GM23338 (cell line): Measurements from ENCODE around the gene SPATA31C2. TPM values are rescaled to one million over a fixed set of nuclear protein-coding genes. Genes with fewer than 3 reads are reported as not detected.
"Not testable (repeated sequence)": the region's sequence is repeated elsewhere in the genome, so short reads cannot be mapped to it uniquely, and the experiment has no call there.

Source experiments
- ATAC-seq: fragments of 200-7000 bp; cut with Tn5 transposase; 3 replicates; pipeline ENCODE4 v1.9.1; 2020
- DNase-seq: peaks from one replicate; pipeline ENCODE4 v3.0.0-alpha.2; 2015; ENCODE audit warnings: low spot score
- H2AFZ ChIP-seq: fragments of 200-600 bp; sonication (generic); 2 replicates; pipeline ENCODE4 v1.8.0; 2016; ENCODE audit warnings: antibody characterized with exemption, mild to moderate bottlenecking, moderate library complexity
- H3F3A ChIP-seq: fragments of 200-600 bp; sonication (generic); replicated peaks from 2 replicates; pipeline ENCODE4 v1.8.0; 2017; ENCODE audit warnings: antibody characterized with exemption, mixed run types, low read depth
- H3K27ac ChIP-seq: fragments of 200-600 bp; sonication (generic); 2 replicates; pipeline ENCODE4 v1.6.1; 2016; ENCODE audit warnings: low read depth
- H3K27me3 ChIP-seq: fragments of 200-600 bp; sonication (generic); 2 replicates; pipeline ENCODE4 v1.8.0; 2016; ENCODE audit warnings: mild to moderate bottlenecking, mixed run types, moderate library complexity; ENCODE audit not compliant: insufficient read depth
- H3K36me3 ChIP-seq: fragments of 200-600 bp; sonication (generic); 2 replicates; pipeline ENCODE4 v1.8.0; 2016; ENCODE audit warnings: mild to moderate bottlenecking; ENCODE audit not compliant: insufficient read depth
- H3K4me1 ChIP-seq: fragments of 200-600 bp; sonication (generic); 2 replicates; pipeline ENCODE4 v1.8.0; 2016; ENCODE audit warnings: mild to moderate bottlenecking, moderate library complexity; ENCODE audit not compliant: insufficient read depth
- H3K4me2 ChIP-seq: fragments of 200-600 bp; sonication (generic); 2 replicates; pipeline ENCODE4 v1.7.1; 2017; ENCODE audit warnings: mixed run types
- H3K4me3 ChIP-seq: fragments of 200-600 bp; sonication (generic); 2 replicates; pipeline ENCODE4 v1.6.1; 2016; ENCODE audit warnings: mixed run types
- H3K79me2 ChIP-seq: fragments of 200-600 bp; sonication (generic); replicated peaks from 2 replicates; pipeline ENCODE4 v1.8.0; 2017; ENCODE audit warnings: mild to moderate bottlenecking; ENCODE audit not compliant: insufficient read depth
- H3K9me2 ChIP-seq: fragments of 200-600 bp; sonication (generic); 2 replicates; pipeline ENCODE4 v1.8.0; 2017; ENCODE audit not compliant: insufficient read depth
- H4K20me1 ChIP-seq: fragments of 200-600 bp; sonication (generic); replicated peaks from 2 replicates; pipeline ENCODE4 v1.8.0; 2017; ENCODE audit warnings: mild to moderate bottlenecking; ENCODE audit not compliant: insufficient read depth
- H3K27ac Mint-ChIP-seq: 2 replicates; pipeline ENCODE4 v1.8.0; 2020; ENCODE audit warnings: inconsistent platforms, mild to moderate bottlenecking, moderate library complexity, mixed read lengths
- H3K27me3 Mint-ChIP-seq: 3 replicates; pipeline ENCODE4 v1.8.0; 2022; ENCODE audit warnings: low read depth, mild to moderate bottlenecking, moderate library complexity, mixed read lengths, inconsistent platforms; ENCODE audit not compliant: insufficient read depth, poor library complexity
- H3K36me3 Mint-ChIP-seq: 3 replicates; pipeline ENCODE4 v1.8.0; 2021; ENCODE audit warnings: low read depth, mild to moderate bottlenecking, inconsistent platforms, moderate library complexity, mixed read lengths
- H3K4me1 Mint-ChIP-seq: 3 replicates; pipeline ENCODE4 v1.8.0; 2020; ENCODE audit warnings: mild to moderate bottlenecking, inconsistent platforms, mixed read lengths
- H3K4me3 Mint-ChIP-seq: 3 replicates; pipeline ENCODE4 v1.8.0; 2021; ENCODE audit warnings: moderate library complexity, mild to moderate bottlenecking, inconsistent platforms, mixed read lengths
- H3K9me3 Mint-ChIP-seq: 3 replicates; pipeline ENCODE4 v1.8.0; 2020; ENCODE audit warnings: moderate library complexity, mild to moderate bottlenecking, inconsistent platforms, mixed read lengths
- CREB1 ChIP-seq: fragments of 250-450 bp; sonication (Bioruptor Pico); IDR thresholded peaks from 2 replicates; pipeline ENCODE4 v1.5.0; 2020; ENCODE audit warnings: low read depth, mild to moderate bottlenecking, moderate library complexity
- EZH2 ChIP-seq: fragments of 200-600 bp; sonication (generic); IDR thresholded peaks from one replicate; pipeline ENCODE4 v1.8.0; 2017; ENCODE audit warnings: antibody characterized with exemption, mild to moderate bottlenecking, low read depth; ENCODE audit not compliant: unreplicated experiment
- EZH2phosphoT487 ChIP-seq: fragments of 200-600 bp; sonication (generic); IDR thresholded peaks from one replicate; pipeline ENCODE4 v1.8.1; 2018; ENCODE audit warnings: antibody characterized with exemption; ENCODE audit not compliant: unreplicated experiment
- JUNB ChIP-seq: IDR thresholded peaks from one replicate; pipeline ENCODE4 v1.6.1; 2016; ENCODE audit warnings: antibody characterized with exemption; ENCODE audit not compliant: unreplicated experiment
- NANOG ChIP-seq: IDR thresholded peaks from 2 replicates; pipeline ENCODE4 v1.6.1; 2016; ENCODE audit warnings: antibody characterized with exemption, borderline replicate concordance
- POLR2AphosphoS5 ChIP-seq: IDR thresholded peaks from 2 replicates; pipeline ENCODE4 v1.6.1; 2016; ENCODE audit warnings: antibody characterized with exemption, low read depth
- STAT1 ChIP-seq: IDR thresholded peaks from one replicate; pipeline ENCODE4 v1.6.1; 2016; ENCODE audit warnings: antibody characterized with exemption; ENCODE audit not compliant: unreplicated experiment
- ZNF114 ChIP-seq: fragments of 250-450 bp; sonication (Bioruptor Pico); IDR thresholded peaks from 2 replicates; pipeline ENCODE4 v1.5.0; 2020; ENCODE audit warnings: mild to moderate bottlenecking, moderate library complexity
- ZNF331 ChIP-seq: fragments of 250-450 bp; sonication (Bioruptor Pico); IDR thresholded peaks from 2 replicates; pipeline ENCODE4 v1.5.0; 2020; ENCODE audit warnings: low read depth, mild to moderate bottlenecking, moderate library complexity
- long read RNA-seq: library from polyadenylated mRNA; unstranded; transcript quantifications from one replicate; pipeline ENCODE4 v2.0.0, GENCODE V29; 2020; ENCODE audit not compliant: unreplicated experiment
- polyA plus RNA-seq: library from polyadenylated mRNA; unstranded; fragments of >200 nt; fragmentation: Nextera tagmentation; extraction: Ambion mirVana; gene quantifications from 2 replicates; pipeline ENCODE4 v1.2.1, GENCODE V29; 2016
- total RNA-seq: library from RNA; depleted of rRNA; stranded (reverse); fragments of >200 nt; shearing (Covaris generic); gene quantifications from 2 replicates; pipeline ENCODE4 v1.2.3, GENCODE V29; 2014; rRNA removed
- TF ChIP-seq, protein P1 (sequence below): IDR thresholded peaks from 2 replicates; pipeline ENCODE4 v1.6.1; 2016; ENCODE audit warnings: antibody characterized with exemption
- TF ChIP-seq, protein P2 (sequence below), 2 experiments: fragments of 200-600 bp in 1 of 2; sonication (generic) in 1 of 2; conservative IDR thresholded peaks; 2 replicates each; pipeline versions ENCODE4 v1.5.1 to v1.6.1; 2016 to 2017; ENCODE audit warnings: antibody characterized with exemption in 2 of 2, low read depth in 2 of 2, mild to moderate bottlenecking in 2 of 2, moderate library complexity in 1 of 2
- TF ChIP-seq, protein P3 (sequence below): fragments of 250-450 bp; sonication (Bioruptor Pico); IDR thresholded peaks from 2 replicates; pipeline ENCODE4 v1.5.0; 2020; ENCODE audit warnings: mild to moderate bottlenecking, moderate library complexity

SPATA31C2 gene
- total RNA-seq (0.12 and 0.35 TPM in 2 replicates), polyA plus RNA-seq (0.08 and 0.16 TPM in 2 replicates)
- long read RNA-seq: 0 reads

DNA sequence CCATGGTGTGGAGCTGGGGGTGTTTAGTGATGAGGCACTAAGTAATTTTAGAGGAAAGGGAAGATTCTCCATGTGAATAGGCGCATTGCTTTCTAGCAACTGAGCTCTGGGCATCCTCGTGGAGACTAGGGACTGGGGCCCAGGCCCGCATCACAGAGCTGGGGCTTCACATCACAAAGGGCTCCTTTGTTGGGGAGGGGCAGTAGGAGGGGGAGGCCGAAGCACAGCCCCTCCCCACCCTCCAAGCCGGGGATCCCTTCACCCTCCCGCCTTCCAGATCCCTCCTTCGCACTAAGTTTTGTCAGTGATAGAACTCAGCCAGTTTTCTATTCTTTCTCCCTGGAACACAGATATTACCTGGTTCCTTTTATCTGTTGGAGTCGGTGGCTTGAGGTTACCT is at the start of gene SPATA31C2:
SPATA31C2 (minus strand) TSS at position 101 of the 400 bp plus-strand sequence; CDS start at position 72, 29 bp downstream.
- not testable (repeated sequence) for H3K4me2 ChIP-seq, H3K36me3 Mint-ChIP-seq, ATAC-seq, H3K4me1 Mint-ChIP-seq, H3F3A ChIP-seq, H3K36me3 ChIP-seq, H3K27ac ChIP-seq, H3K27ac Mint-ChIP-seq, H3K4me3 ChIP-seq, H3K4me3 Mint-ChIP-seq, H3K9me2 ChIP-seq, H3K9me3 Mint-ChIP-seq, H3K79me2 ChIP-seq, H3K4me1 ChIP-seq, DNase-seq, H3K27me3 ChIP-seq, H3K27me3 Mint-ChIP-seq, H4K20me1 ChIP-seq, H2AFZ ChIP-seq

DNA sequence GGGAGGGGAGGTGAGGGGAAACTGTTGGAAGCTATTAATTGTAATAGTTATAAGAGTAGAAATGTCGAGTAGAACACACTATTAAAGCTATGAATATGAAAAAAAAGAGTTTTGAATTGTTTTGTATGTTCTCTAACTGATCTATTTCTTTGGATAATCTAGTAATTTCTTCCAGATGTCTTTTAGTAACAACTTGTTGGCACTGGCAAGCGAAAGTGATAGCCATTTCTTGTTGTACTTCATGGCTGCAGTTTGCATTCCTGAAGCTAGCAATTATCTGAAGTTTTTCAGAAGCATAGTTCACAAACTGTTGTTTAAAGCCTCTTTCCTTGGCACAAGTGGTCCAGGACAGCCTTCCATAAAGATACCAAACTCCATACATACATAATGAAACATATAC is 49.4 kb upstream of the SPATA31C2 start:
- no peak overlapping the region for H3K4me2 ChIP-seq
- Mint-ChIP-seq H3K36me3 (no peaks in the 10 kb centered on the region), H3K27me3 (peaks cover 5% of the 10 kb centered on the region), H3K9me3 (no peaks in the 10 kb centered on the region), H3K4me1 (no peaks in the 10 kb centered on the region), H3K27ac (no peak overlapping the region), H3K4me3 (no peak overlapping the region)
- H2AFZ ChIP-seq: no peak overlapping the region
- no peaks in the 10 kb centered on the region for H3K36me3 ChIP-seq
- H3K27me3 ChIP-seq: no peaks in the 10 kb centered on the region
- no peaks in the 10 kb centered on the region for H3F3A ChIP-seq
- H3K4me1 ChIP-seq: no peaks in the 10 kb centered on the region
- no peaks in the 10 kb centered on the region for H4K20me1 ChIP-seq
- no peak for DNase-seq
- no peak overlapping the region for H3K4me3 ChIP-seq
- H3K27ac ChIP-seq: no peak overlapping the region
- peaks cover 6% of the 10 kb centered on the region; the same call in 1 of the 2 replicates for H3K9me2 ChIP-seq
- no peak for ATAC-seq
- H3K79me2 ChIP-seq: no peaks in the 10 kb centered on the region
- no peak for TF ChIP-seq ZNF114 (CRISPR knock-in tag)
- TF ChIP-seq, protein P1, sequence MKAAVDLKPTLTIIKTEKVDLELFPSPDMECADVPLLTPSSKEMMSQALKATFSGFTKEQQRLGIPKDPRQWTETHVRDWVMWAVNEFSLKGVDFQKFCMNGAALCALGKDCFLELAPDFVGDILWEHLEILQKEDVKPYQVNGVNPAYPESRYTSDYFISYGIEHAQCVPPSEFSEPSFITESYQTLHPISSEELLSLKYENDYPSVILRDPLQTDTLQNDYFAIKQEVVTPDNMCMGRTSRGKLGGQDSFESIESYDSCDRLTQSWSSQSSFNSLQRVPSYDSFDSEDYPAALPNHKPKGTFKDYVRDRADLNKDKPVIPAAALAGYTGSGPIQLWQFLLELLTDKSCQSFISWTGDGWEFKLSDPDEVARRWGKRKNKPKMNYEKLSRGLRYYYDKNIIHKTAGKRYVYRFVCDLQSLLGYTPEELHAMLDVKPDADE: no peak
- TF ChIP-seq, protein P2, sequence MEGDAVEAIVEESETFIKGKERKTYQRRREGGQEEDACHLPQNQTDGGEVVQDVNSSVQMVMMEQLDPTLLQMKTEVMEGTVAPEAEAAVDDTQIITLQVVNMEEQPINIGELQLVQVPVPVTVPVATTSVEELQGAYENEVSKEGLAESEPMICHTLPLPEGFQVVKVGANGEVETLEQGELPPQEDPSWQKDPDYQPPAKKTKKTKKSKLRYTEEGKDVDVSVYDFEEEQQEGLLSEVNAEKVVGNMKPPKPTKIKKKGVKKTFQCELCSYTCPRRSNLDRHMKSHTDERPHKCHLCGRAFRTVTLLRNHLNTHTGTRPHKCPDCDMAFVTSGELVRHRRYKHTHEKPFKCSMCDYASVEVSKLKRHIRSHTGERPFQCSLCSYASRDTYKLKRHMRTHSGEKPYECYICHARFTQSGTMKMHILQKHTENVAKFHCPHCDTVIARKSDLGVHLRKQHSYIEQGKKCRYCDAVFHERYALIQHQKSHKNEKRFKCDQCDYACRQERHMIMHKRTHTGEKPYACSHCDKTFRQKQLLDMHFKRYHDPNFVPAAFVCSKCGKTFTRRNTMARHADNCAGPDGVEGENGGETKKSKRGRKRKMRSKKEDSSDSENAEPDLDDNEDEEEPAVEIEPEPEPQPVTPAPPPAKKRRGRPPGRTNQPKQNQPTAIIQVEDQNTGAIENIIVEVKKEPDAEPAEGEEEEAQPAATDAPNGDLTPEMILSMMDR (conservative IDR thresholded peaks at IDR 0.05; ENCODE audit: low read depth in 2 of 2): no peak
- no peak for TF ChIP-seq EZH2
- TF ChIP-seq ZNF331 (CRISPR knock-in tag): no peak
- no peak for TF ChIP-seq STAT1
- no peak for TF ChIP-seq CREB1
- no peak for TF ChIP-seq NANOG
- no peak for TF ChIP-seq POLR2AphosphoS5
- no peak for TF ChIP-seq JUNB
- no peak for TF ChIP-seq EZH2phosphoT487
- TF ChIP-seq, protein P3, sequence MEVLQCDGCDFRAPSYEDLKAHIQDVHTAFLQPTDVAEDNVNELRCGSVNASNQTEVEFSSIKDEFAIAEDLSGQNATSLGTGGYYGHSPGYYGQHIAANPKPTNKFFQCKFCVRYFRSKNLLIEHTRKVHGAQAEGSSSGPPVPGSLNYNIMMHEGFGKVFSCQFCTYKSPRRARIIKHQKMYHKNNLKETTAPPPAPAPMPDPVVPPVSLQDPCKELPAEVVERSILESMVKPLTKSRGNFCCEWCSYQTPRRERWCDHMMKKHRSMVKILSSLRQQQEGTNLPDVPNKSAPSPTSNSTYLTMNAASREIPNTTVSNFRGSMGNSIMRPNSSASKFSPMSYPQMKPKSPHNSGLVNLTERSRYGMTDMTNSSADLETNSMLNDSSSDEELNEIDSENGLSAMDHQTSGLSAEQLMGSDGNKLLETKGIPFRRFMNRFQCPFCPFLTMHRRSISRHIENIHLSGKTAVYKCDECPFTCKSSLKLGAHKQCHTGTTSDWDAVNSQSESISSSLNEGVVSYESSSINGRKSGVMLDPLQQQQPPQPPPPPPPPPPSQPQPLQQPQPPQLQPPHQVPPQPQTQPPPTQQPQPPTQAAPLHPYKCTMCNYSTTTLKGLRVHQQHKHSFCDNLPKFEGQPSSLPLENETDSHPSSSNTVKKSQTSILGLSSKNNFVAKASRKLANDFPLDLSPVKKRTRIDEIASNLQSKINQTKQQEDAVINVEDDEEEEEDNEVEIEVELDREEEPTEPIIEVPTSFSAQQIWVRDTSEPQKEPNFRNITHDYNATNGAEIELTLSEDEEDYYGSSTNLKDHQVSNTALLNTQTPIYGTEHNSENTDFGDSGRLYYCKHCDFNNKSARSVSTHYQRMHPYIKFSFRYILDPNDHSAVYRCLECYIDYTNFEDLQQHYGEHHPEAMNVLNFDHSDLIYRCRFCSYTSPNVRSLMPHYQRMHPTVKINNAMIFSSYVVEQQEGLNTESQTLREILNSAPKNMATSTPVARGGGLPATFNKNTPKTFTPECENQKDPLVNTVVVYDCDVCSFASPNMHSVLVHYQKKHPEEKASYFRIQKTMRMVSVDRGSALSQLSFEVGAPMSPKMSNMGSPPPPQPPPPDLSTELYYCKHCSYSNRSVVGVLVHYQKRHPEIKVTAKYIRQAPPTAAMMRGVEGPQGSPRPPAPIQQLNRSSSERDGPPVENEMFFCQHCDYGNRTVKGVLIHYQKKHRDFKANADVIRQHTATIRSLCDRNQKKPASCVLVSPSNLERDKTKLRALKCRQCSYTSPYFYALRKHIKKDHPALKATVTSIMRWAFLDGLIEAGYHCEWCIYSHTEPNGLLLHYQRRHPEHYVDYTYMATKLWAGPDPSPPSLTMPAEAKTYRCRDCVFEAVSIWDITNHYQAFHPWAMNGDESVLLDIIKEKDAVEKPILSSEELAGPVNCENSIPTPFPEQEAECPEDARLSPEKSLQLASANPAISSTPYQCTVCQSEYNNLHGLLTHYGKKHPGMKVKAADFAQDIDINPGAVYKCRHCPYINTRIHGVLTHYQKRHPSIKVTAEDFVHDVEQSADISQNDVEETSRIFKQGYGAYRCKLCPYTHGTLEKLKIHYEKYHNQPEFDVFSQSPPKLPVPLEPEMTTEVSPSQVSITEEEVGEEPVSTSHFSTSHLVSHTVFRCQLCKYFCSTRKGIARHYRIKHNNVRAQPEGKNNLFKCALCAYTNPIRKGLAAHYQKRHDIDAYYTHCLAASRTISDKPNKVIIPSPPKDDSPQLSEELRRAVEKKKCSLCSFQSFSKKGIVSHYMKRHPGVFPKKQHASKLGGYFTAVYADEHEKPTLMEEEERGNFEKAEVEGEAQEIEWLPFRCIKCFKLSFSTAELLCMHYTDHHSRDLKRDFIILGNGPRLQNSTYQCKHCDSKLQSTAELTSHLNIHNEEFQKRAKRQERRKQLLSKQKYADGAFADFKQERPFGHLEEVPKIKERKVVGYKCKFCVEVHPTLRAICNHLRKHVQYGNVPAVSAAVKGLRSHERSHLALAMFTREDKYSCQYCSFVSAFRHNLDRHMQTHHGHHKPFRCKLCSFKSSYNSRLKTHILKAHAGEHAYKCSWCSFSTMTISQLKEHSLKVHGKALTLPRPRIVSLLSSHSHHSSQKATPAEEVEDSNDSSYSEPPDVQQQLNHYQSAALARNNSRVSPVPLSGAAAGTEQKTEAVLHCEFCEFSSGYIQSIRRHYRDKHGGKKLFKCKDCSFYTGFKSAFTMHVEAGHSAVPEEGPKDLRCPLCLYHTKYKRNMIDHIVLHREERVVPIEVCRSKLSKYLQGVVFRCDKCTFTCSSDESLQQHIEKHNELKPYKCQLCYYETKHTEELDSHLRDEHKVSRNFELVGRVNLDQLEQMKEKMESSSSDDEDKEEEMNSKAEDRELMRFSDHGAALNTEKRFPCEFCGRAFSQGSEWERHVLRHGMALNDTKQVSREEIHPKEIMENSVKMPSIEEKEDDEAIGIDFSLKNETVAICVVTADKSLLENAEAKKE (CRISPR knock-in tag): no peak
